ENCODE measurements around the gene SF3B3.

DNA sequence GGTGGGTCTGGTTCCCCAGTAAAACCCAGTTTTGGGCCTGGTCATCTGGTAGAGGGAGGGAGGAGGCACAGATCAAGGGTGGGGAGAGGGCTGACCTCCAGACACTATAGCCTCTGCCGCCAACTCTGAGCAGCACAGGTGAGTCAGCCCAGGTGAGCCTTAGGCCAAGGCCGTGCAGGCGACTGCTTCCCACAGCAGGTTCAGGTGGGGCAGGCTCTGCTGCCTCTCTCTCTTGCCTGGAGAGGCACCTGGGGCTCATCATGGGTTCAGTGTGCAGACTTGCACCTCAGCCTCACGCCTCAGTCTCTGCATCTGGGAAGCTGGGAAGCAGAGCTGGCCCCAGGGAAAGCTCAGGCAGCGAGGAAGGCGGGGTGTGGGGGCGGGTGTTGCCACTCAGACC is 84.9 kb downstream of the SF3B3 start:
- TF ChIP-seq, protein P1, sequence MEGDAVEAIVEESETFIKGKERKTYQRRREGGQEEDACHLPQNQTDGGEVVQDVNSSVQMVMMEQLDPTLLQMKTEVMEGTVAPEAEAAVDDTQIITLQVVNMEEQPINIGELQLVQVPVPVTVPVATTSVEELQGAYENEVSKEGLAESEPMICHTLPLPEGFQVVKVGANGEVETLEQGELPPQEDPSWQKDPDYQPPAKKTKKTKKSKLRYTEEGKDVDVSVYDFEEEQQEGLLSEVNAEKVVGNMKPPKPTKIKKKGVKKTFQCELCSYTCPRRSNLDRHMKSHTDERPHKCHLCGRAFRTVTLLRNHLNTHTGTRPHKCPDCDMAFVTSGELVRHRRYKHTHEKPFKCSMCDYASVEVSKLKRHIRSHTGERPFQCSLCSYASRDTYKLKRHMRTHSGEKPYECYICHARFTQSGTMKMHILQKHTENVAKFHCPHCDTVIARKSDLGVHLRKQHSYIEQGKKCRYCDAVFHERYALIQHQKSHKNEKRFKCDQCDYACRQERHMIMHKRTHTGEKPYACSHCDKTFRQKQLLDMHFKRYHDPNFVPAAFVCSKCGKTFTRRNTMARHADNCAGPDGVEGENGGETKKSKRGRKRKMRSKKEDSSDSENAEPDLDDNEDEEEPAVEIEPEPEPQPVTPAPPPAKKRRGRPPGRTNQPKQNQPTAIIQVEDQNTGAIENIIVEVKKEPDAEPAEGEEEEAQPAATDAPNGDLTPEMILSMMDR (IDR thresholded peaks at IDR 0.05): no peak
- no peak for TF ChIP-seq POLR2AphosphoS5 (IDR thresholded peaks at IDR 0.05; ENCODE audit: insufficient read depth in 1 of 2, low read depth in 1 of 2)
- TF ChIP-seq POLR2A (IDR thresholded peaks at IDR 0.05): no peak

Data from vagina (tissue), 2 donors.